HG02798 (cell line): ENCODE measurements around the gene ADAM33.
A peak's percentile ranks its signal among the peaks of the same experiment; 100 is the strongest.

Source experiments
- ATAC-seq: cut with Tn5 transposase; IDR thresholded peaks from one replicate; pipeline ENCODE4 v1.9.1; 2021; ENCODE audit warnings: mild to moderate bottlenecking; ENCODE audit not compliant: unreplicated experiment, poor library complexity

The ADAM33 gene

GRCh38 chr20:3671986-3672546 lies 9.7 kb downstream of the ADAM33 start:
- no peak for ATAC-seq

DNA sequence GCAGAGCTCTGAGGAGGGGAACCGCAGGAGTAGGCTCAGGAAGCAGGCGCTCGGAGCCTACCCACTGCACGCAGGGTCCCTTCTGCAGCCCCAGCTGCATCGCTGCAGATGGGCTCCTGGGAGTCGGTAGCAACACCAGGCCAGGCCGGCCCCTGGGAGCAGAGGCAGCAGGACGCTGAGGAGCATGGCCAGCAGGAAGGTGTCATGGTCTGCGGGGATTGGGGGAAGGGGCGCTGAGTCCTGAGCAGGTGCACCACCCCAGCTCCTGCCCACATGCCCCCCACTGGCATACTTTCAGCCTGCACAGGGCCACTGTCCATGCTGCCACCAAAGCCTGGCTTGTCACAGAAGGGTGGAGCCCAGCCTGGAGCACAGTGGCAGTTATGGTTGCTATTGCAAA lies 10.9 kb downstream of the ADAM33 start:
- no peak for ATAC-seq

DNA sequence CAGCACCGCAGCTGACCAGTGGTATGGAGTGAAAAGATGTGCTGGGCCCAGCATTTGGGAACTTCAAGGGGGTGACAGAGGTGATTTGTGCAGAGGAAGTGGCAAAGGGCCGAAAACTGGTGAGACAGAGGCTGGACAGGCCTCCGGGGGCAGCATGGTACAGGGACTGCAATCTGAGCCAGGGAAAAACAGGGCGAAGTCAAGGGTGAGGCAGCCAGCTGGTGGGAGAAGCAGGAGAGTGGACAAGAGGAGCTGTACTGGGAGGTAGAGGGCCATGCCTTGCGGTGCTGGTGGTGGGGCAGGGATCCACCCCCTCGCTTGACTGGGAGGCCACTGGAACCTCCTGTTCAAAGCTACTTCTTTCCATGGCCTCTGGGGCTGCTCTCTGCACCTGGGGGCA lies 11.3 kb downstream of the ADAM33 start:
- ATAC-seq: no peak

- ATAC-seq: no peak
Observed at GRCh38 chr20:3669710-3670367, 12.0 kb downstream of the ADAM33 start.

DNA sequence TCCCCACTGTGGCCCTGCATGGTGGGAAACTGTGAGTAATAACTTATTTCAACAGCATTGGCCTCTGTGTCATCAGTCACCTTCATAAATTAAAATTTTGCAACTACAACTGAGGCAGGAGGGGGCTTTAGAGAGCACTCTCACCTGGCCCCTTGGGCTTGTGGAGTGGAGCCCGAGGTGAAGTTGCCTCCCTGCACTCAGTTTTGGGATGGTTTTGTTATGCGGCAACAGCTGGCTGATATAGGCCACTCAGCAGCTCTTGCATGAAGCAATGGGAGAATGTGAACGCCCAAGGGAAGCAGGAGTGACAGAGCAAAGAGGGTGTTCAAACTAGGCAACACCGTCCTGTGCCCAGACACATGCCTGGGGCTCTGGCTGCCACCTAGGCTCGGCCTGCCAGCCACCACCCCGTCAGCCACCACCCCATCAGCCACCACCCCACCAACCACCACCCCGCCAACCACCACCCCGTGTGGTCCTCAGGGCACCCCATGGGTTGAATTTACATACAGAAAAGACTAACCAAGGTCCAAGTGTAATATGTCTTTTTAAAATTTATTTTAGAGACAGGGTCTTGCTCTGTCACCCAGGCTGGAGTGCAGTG lies 14.3 kb downstream of the ADAM33 start:
- no peak for ATAC-seq

DNA sequence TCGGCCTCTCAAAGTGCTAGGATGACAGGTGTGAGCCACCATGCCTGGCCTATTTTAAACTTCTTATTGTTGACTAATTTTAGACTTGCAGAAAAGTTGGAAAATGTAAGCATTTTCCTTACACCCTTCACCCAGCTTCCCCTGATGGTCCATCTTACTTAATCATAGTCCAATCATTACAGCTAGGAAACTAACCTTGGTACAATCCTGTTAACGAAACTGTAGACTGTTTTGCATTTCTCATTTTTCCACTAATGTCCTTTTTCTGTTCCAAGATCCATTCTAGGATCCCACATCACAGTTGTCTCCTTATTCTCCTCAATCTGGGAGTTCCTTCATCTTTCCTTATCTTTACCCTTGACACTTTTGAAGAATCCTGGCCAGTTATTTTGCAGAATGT lies 18.0 kb downstream of the ADAM33 start:
- ATAC-seq: no peak

- no peak for ATAC-seq
Observed at GRCh38 chr20:3663031-3663701, 18.6 kb downstream of the ADAM33 start, which contains the start of gene GFRA4. Gene GFRA4, minus strand, starts transcription at chr20:3663399. Its CDS starts 0 bp downstream, at chr20:3663399.

DNA sequence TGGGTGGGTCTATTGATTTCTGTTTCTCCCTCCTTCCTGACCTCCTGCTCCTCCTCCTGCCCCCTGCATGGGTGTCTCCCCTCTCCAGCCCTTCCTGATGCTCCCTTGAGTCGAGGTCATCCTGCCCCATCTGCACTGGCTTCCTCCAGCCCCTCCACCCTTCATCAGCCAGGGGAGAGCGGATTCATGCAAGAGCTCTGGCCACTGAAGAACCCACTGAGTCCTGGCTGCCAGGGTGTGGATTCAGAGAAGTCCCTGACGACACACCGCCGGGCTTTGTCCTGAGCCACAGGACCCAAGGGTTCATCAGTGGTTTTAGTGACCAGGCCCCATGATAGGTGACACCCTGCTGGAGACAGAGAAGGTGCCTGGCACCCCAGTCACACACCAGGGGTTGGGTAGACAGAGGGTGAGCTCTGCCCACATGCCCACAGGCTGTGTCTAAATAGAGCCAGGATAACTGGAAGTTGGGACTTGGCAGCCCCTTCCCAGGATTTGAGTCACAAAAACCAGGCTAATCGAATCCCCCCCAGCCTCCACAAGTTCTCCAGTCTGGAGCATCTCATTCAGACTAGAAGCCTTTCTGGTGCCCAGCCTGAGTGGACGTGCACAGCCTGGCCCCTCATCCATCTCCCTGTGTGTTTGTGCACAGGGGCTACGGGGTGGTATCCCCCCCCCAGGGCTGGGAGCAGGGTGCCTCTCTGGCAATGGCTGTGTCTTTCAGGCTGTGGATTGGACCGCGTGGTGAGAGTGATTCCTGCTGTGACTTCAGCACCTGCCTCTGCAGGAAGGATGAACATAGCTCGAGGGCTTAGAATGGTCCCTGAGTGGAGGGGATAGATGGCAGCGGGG lies 19.8 kb downstream of the ADAM33 start:
- ATAC-seq: no peak

DNA sequence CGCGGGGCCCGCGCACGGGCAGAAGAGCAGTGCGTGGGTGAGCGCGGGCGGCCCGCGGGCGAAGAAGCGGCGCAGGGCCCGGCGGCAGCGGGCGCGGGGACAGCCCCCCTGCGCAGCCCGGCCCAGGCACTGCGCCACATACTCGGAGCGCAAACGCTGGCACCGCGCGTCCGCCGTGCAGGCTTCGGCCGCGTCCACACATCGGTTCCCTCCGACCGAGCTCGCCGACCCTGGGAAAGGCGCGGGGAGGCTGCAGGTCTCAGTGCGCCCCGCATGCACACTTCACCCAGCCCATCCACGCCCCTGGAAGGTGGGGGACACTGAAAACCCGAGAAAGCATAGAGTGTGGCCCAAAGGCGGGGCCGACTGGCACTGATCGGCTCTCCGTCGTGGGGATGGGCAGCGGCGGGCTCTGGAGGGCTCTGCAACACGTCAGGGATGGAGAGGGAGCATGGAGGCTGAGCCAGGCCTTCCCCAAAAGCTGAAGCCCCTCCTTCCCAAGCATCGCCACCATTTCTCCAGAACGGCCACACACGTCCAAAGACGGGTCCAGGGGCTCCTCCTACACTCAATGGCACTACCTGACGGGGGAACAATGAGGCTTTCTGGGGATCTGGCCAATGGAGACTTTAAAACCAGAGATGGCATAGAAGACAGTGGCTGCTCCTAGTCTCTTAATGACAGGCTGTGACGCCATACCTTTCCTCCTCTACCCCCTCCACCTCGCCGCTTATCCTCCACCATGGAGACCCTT lies 20.6 kb downstream of the ADAM33 start:
- no peak for ATAC-seq

- ATAC-seq: no peak
Observed at GRCh38 chr20:3660262-3661059, 21.3 kb downstream of the ADAM33 start.

GRCh38 chr20:3659492-3660261 lies 22.1 kb downstream of the ADAM33 start:
- no peak for ATAC-seq

DNA sequence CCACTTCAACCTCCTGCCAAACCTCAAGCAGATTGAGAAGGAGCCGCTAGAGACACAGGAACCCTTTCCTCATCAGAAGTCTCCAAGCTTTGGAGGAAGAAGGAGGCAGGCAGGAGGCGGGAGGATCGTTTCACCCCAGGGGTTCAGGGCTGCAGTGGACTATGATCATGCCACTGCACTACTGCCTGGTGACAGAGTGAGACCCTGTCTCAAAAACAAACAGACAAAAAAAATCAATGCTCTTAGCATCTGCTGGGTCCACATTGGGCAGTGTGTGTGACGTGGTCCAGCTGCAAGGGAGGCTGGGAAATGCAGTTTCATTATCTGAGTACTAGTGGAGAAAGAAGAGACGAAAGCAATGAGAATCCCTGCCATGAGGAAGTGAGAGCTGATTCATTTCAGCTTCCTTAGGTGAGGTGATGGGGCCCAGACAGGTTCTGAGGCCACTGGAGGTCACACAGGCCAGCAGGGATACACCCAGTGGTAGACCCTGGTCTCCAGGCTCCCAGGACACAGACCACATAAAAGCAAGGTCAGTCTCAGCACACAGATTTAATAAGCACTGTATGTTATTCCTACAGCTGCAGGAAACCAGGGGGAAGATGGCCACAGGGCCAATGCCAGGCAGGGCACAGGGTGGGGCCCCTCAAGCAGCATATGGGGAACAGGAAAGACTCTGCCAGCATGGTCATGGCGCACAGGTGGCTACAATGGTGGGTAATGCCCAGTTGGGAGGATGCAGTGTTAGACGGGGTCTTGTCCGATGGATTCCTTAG lies 22.9 kb downstream of the ADAM33 start:
- ATAC-seq: peak; percentile 76

DNA sequence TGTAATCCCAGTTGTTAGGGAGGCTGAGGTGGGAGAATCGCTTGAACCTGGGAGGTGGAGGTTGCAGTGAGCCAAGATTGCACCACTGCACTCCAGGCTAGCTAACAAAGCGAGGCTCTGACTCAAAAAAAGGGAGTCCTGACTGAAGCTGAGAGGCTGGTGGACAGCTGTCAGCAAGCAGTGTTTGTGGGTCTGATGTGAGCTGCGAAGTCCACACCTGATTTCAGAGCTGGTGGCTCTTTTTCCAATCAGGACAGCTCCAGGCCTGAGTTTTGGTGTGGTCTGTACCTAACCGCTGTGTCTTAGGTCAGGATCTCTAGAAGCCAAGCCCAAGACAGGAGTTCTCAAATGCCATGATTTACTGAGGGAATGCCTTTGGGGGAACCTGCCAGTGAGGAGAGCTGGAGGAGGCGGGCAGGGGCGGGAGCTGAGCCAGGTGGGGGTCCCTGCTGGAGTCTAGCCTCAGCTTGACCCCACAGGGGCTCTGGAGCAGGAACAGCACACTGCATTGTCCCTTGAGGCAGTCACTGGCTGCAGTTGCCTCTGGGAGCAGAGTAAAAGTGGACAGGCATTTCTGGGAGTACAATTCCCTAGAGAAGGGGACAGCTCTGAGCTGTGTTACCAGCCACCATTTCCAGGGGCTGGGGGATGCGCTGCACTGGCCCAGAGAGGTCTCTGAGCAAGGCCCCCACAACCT lies 23.6 kb downstream of the ADAM33 start:
- ATAC-seq: no peak

GRCh38 chr20:3655131-3655405 lies 26.7 kb downstream of the ADAM33 start:
- ATAC-seq: no peak

GRCh38 chr20:3654326-3655130 lies 27.3 kb downstream of the ADAM33 start:
- no peak for ATAC-seq

DNA sequence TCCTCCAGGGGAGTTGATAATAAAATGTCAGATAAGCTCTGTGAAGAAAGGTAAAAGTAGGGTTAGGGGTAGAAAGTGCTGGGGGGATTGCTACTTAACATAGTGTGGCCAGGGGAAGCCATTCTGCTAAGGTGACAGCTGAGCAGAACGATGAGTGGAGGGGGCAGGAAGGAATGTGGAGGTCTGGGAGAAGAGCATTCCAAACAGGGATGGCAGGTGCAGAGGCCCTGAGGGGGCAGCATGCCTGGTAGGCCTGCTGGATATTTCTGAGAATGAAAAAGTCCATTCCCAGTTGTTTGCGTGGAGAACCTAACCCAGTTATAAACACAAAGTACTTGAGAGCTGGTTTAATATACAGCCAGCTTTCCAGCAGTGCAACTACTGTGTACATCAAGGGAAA lies 27.9 kb downstream of the ADAM33 start:
- no peak for ATAC-seq
